ENCODE data around the gene MEGF8.
"Not testable (repeated sequence)": the region's sequence is repeated elsewhere in the genome, so short reads cannot be mapped to it uniquely, and the experiment has no call there.

Gene MEGF8

DNA sequence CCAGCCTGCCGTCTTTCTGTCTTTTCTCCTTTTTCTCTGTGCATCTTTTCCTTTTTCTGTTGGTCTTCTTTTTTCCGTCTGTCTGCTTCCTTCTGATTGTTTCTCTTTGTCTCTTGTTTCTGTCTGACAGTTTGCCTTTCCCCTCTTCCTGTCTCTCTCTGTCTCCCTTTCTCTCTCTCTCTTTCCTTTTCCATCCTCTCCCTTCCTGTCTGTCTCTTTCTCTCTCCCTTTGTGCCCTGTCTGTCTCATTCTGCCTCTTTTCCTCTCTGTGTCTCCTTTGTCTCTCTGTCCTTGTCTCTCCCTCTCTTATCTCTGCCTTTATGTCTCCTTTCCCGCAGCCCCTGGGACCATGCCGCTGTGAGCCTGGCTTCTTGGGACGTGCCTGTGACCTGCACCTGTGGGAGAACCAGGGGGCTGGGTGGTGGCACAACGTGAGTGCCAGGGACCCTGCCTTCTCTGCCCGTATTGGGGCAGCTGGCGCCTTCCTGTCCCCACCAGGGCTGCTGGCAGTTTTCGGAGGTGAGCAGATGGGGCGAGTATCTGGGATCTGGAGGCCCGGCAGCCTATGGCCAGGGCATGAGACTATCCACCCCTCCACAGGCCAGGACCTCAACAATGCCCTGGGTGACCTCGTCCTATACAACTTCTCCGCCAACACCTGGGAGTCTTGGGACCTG, 9.4 kb downstream of the MEGF8 start:
- no peaks in the 10 kb centered on the region for H3K27me3 Mint-ChIP-seq
- H3K9me3 Mint-ChIP-seq, result no peaks in the 10 kb centered on the region
- DNase-seq (no peak), ATAC-seq (replicated peaks) (no peak)
- H3K27ac Mint-ChIP-seq, result no peak overlapping the region
- peaks cover 4 to 5% of the 10 kb centered on the region in 2 donors for H3K4me1 Mint-ChIP-seq (ENCODE audit: low read depth in 2 of 2)
- no peaks in the 10 kb centered on the region for H3K36me3 Mint-ChIP-seq (ENCODE audit: insufficient read depth)
- no peak overlapping the region for H3K4me3 Mint-ChIP-seq

DNA sequence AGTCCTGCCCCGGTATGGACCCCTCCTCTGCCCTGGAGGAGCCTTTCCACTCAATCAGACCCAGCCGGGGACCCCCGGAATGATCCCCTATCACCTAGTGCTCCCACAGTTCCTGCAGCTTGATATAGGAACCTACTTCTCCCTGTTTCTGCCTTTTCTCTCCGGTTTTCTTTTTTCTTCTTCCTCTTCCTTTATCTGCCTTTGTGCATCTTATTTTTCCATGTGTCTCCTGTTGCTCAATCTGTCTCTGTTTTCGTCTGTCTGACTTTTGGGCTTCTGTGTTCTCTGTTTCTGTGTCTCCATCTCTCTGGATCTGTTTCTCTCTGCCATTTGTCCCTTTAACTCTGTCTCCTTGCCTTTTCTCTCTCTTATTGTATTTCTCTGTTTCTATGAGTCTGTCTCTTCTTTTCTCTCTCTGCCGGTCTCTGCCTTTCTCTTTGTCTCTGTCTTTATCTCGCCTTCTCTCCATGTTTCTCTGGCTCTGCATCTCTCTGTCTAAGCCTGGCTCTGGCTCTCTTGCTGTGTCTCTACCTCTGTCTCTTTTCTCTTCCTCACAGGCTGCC, 10.0 kb downstream of the MEGF8 start:
- ATAC-seq (replicated peaks), result no peak
- no peaks in the 10 kb centered on the region for H3K9me3 Mint-ChIP-seq

DNA sequence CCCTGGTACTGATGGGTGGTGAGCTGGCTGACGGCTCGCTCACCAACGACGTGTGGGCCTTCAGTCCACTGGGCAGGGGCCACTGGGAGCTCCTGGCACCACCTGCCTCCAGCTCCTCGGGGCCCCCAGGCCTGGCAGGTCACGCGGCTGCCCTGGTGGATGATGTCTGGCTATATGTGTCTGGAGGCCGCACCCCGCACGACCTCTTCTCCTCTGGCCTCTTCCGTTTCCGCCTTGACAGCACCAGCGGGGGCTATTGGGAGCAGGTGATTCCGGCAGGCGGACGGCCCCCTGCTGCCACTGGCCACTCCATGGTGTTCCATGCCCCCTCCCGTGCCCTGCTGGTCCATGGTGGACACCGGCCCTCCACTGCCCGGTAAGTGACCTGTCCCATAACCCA, 10.5 kb downstream of the MEGF8 start:
- DNase-seq (no peak), ATAC-seq (replicated peaks) (no peak)
- H3K9me3 Mint-ChIP-seq, result no peaks in the 10 kb centered on the region
- no peaks in the 10 kb centered on the region for H3K27me3 Mint-ChIP-seq
- H3K4me1 Mint-ChIP-seq (ENCODE audit: low read depth in 2 of 2), result no peaks in the 10 kb centered on the region
- H3K36me3 Mint-ChIP-seq (ENCODE audit: insufficient read depth), result peaks cover 3% of the 10 kb centered on the region
- H3K27ac Mint-ChIP-seq, result no peak overlapping the region
- no peak overlapping the region for H3K4me3 Mint-ChIP-seq

More for the DNA sequence above, 10.0 kb downstream of the MEGF8 start:
- H3K4me1 Mint-ChIP-seq (ENCODE audit: low read depth in 2 of 2), result peaks cover under 1 to 2% of the 10 kb centered on the region in 2 donors
- H3K27me3 Mint-ChIP-seq, result no peaks in the 10 kb centered on the region
- peaks cover 1% of the 10 kb centered on the region for H3K36me3 Mint-ChIP-seq (ENCODE audit: insufficient read depth)
- no peak for DNase-seq
- no peak overlapping the region for H3K4me3 Mint-ChIP-seq
- no peak overlapping the region for H3K27ac Mint-ChIP-seq

DNA sequence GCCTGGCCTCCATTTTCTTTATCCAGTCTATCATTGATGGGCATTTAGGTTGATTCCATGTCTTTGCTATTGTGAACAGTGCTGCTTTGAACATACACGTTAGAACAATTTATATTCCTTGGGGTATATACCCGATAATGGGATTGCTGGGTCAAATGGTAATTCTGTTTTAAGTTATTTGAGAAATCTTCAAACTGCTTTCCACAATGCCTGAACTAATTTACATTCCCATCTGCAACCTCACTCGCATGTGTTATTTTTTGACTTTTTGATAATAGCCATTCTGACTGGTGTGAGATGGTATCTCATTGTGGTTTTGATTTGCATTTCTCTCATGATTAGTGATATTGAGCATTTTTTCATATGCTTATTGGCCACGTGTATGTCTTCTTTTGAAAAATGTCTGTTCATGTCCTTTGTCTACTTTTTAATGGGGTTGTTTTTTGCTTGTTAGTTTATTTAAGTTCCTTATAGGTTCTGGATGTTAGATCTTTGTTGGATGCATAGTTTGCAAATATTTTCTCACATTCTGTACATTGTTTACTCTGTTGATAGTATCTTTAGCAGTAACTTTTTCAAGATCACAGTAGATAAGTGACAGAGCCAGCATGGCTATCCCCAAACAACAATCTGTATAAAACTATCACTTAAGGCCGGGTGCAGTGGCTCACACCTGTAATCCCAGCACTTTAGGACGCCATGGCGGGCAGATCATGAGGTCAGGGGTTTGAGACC, 13.9 kb downstream of the MEGF8 start:
- not testable (repeated sequence) for H3K27ac Mint-ChIP-seq; H3K4me1 Mint-ChIP-seq (ENCODE audit: low read depth in 2 of 2); DNase-seq; H3K36me3 Mint-ChIP-seq (ENCODE audit: insufficient read depth); H3K4me3 Mint-ChIP-seq; H3K27me3 Mint-ChIP-seq; ATAC-seq (replicated peaks); H3K9me3 Mint-ChIP-seq

DNA sequence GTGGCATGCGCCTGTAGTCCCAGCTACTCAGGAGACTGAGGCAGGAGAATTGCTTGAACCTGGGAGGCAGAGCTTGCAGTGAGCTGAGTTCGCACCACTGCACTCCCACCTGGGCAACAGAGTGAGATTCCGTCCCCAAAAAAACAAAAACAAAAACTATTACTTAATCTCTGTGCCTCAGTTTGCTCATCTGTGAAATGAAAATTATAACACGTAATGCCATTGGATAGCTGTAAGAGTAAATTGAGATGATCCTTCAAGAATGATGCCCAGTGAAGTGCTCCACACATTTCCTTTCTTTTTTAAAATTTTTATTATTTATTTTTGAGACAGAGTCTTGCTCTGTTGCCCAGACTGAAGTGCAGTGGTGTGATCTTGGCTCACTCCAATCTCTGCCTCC, 14.5 kb downstream of the MEGF8 start:
- not testable (repeated sequence) for ATAC-seq (replicated peaks); DNase-seq; H3K27ac Mint-ChIP-seq; H3K4me3 Mint-ChIP-seq; H3K36me3 Mint-ChIP-seq (ENCODE audit: insufficient read depth); H3K4me1 Mint-ChIP-seq (ENCODE audit: low read depth in 2 of 2); H3K27me3 Mint-ChIP-seq; H3K9me3 Mint-ChIP-seq

DNA sequence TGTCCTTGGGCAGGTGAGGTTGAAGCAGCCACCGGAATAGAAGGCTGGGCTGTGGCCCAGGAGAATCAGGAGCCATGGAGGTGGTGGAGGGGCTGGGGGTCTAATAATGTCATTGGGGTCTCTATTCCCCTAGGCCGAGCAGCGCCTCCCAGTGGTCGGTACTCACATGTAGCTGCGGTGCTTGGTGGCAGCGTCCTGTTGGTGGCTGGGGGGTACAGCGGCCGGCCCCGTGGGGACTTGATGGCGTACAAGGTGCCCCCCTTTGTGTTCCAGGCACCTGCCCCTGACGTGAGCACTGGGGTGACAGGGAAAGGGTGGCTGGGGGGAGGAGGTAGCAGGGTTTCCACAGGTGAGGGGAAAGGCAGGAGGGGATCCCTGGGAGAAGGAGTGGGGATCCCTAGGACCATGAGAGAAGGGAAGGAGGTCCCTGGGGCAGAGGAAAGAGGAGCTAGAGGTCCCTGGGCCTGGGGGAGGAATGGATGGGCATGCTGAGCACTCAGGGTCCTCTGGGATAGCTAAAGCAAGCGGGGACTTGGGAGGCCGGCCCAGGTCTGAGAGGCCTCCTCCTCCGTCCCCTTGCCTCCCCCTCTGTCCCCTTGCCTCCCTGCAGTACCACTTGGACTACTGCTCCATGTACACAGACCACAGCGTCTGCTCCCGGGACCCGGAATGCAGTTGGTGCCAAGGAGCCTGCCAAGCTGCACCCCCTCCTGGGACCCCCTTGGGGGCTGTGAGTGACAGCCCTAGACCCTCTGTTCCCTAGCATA, 18.1 kb downstream of the MEGF8 start:
- no peaks in the 10 kb centered on the region for H3K9me3 Mint-ChIP-seq
- peaks cover 6% of the 10 kb centered on the region for H3K36me3 Mint-ChIP-seq (ENCODE audit: insufficient read depth)
- ATAC-seq (replicated peaks), result no peak
- DNase-seq, result no peak
- H3K4me3 Mint-ChIP-seq, result no peak overlapping the region
- H3K4me1 Mint-ChIP-seq (ENCODE audit: low read depth in 2 of 2), result no peaks in the 10 kb centered on the region
- peak overlapping the region in 1 of 2 donors; percentile 49 for H3K27ac Mint-ChIP-seq
- H3K27me3 Mint-ChIP-seq, result no peaks in the 10 kb centered on the region

DNA sequence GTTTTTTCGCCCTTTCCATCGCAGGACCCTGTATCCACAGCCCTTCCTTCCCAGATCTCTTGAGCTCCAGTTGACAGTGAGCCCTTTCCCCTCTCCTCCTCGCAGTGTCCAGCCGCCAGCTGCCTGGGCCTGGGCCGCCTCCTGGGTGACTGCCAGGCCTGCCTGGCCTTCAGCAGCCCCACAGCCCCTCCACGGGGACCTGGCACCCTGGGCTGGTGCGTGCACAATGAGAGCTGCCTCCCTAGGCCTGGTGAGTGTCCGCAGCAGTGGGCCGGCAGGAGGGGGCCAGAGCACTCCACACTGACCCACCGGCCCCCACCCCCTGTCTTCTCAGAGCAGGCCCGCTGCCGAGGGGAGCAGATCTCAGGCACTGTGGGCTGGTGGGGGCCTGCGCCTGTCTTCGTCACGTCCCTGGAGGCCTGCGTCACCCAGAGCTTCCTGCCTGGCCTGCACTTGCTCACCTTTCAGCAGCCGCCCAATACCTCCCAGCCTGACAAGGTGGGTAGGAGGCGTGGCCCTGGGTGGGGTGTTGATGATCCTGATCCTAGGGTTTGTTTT, 19.0 kb downstream of the MEGF8 start:
- Mint-ChIP-seq H3K4me1 (ENCODE audit: low read depth in 2 of 2) (no peaks in the 10 kb centered on the region), H3K27me3 (no peaks in the 10 kb centered on the region), H3K36me3 (ENCODE audit: insufficient read depth) (peaks cover 6% of the 10 kb centered on the region), H3K27ac (no peak overlapping the region), H3K9me3 (no peaks in the 10 kb centered on the region), H3K4me3 (no peak overlapping the region)
- DNase-seq, result no peak
- ATAC-seq (replicated peaks), result no peak

DNA sequence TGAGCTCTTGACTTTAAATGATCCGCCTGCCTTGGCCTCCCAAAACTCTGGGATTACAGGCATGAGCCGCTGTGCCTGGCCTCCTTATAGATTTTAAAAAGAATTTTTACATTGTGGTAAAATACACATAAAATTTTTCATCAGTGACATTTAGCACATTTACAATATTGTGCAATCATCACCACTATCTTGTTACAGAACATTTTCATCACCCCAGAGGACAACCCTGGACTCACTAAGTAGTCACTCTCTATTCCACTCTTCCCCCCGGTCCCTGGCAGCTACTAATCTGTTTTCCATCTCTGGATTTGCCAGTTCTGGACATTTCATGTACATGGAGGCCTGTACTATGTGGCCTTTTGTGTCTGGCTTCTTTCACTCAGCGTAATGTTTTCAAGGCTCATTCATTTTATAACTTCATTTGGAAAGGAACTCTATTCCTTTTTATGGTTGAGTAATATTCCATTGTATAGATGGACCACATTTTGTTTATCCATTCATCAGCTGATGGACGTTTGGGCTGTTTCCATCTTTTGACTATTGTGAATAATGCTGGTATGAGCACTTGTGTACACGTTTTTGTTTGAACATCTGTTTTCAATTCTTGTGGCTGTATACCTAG, 19.9 kb downstream of the MEGF8 start:
- H3K27ac Mint-ChIP-seq, result no peak overlapping the region
- H3K4me3 Mint-ChIP-seq, result no peak overlapping the region
- no peaks in the 10 kb centered on the region for H3K27me3 Mint-ChIP-seq
- no peak for ATAC-seq (replicated peaks)
- DNase-seq, result no peak
- H3K9me3 Mint-ChIP-seq, result no peaks in the 10 kb centered on the region
- H3K36me3 Mint-ChIP-seq (ENCODE audit: insufficient read depth), result peaks cover 6% of the 10 kb centered on the region
- H3K4me1 Mint-ChIP-seq (ENCODE audit: low read depth in 2 of 2), result no peaks in the 10 kb centered on the region

DNA sequence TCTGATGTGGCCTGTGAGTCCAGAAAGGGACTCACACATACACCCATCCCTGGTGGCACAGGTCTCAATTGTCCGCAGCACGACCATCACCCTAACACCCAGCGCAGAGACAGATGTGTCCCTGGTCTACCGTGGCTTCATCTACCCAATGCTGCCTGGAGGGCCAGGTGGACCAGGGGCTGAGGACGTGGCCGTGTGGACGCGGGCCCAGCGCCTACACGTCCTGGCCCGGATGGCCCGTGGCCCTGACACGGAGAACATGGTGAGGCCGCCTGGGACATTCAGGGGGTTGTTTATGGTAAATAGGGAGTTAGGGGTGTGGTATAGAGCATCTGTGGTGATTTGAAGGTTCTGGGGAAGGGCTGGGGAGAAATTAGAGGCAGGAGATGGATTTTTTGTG, 22.8 kb downstream of the MEGF8 start:
- Mint-ChIP-seq H3K36me3 (ENCODE audit: insufficient read depth) (peaks cover under 1% of the 10 kb centered on the region), H3K27me3 (no peaks in the 10 kb centered on the region), H3K4me1 (ENCODE audit: low read depth in 2 of 2) (peaks cover 2 to 5% of the 10 kb centered on the region in 2 donors), H3K4me3 (no peak overlapping the region), H3K9me3 (no peaks in the 10 kb centered on the region), H3K27ac (no peak overlapping the region)
- no peak for DNase-seq
- ATAC-seq (replicated peaks), result no peak

DNA sequence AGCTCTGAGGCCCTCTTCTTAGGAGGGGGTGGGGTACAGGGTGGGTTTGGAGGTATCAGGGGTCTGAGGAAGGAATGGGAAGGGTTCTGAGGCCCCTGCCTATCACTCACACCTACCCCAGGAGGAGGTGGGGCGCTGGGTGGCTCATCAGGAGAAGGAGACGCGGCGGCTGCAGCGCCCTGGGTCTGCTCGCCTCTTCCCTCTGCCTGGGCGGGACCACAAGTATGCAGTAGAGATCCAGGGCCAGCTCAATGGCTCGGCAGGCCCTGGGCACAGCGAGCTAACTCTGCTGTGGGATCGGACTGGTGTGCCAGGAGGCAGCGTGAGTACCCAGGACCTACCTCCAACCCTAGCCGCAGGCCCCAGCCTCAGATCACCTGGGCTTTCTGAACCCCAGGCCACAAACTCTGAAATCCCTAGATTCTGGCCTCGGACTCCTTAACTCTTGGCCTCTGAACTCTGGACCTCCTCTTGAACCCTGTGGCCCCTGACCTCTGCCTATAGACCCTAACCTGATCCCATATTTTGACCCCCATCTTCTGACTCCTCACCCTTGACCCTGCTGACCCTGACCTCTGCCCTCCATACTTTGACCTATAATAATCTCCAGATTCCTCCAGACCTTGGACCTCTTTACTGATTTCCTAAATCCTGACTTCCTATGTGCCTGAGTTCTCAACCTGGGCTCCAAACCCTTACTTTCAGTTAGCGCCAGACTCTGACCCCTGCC, 24.1 kb downstream of the MEGF8 start:
- Mint-ChIP-seq H3K4me1 (ENCODE audit: low read depth in 2 of 2) (peaks cover 2 to 7% of the 10 kb centered on the region in 2 donors), H3K9me3 (no peaks in the 10 kb centered on the region), H3K36me3 (ENCODE audit: insufficient read depth) (no peaks in the 10 kb centered on the region), H3K27me3 (no peaks in the 10 kb centered on the region), H3K4me3 (no peak overlapping the region), H3K27ac (no peak overlapping the region)
- DNase-seq, result no peak
- no peak for ATAC-seq (replicated peaks)

DNA sequence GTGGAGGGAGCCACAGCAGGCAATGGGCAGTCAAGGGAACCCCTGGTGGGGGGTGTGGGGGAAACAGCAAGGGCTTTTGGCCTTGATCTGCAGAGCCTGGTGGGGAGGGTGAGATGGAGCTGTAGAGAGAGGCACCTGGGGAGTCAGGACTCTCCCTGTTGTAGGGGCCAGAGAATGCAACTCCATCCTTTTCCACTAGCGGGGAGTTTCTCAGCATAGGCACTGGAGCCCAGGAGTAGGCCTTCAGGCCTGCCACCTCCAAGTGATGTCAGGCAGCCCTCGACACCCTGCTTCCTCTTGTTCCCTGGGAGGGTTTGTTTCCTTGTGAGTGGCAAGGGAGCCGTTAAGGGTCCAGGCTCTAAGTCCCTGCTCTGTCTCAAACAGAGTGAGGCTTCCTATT, 25.0 kb downstream of the MEGF8 start:
- ATAC-seq (replicated peaks) (no peak), DNase-seq (no peak)
- Mint-ChIP-seq H3K4me3 (no peak overlapping the region), H3K9me3 (no peaks in the 10 kb centered on the region), H3K27ac (no peak overlapping the region), H3K36me3 (ENCODE audit: insufficient read depth) (no peaks in the 10 kb centered on the region), H3K27me3 (no peaks in the 10 kb centered on the region), H3K4me1 (ENCODE audit: low read depth in 2 of 2) (peaks cover 2 to 7% of the 10 kb centered on the region in 2 donors)

DNA sequence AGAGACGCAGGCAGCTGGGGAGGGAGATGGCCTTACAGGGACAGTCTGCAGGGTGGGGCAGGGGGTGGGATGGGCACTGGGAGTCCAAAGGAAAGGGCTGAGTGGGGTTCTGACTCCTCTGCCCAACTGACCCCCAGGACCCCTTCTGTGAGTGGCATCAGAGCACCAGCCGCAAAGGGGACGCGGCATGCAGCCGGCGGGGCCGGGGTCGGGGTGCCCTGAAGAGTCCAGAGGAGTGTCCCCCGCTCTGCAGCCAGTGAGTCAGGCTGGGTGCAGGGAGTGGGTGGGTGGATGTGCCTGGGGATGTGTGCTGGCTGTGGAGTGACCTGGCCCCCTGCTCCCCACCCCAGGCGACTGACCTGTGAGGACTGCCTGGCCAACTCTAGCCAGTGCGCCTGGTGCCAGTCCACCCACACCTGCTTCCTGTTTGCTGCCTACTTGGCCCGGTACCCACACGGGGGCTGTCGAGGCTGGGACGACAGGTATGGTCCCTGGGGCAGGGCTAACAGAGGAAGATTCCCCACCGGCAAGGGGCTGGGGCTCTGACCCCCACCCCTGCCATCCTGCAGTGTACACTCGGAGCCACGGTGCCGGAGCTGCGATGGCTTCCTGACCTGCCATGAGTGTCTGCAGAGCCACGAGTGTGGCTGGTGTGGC, 25.8 kb downstream of the MEGF8 start:
- Mint-ChIP-seq H3K4me1 (ENCODE audit: low read depth in 2 of 2) (peaks cover 2 to 7% of the 10 kb centered on the region in 2 donors), H3K9me3 (no peaks in the 10 kb centered on the region), H3K27ac (no peak overlapping the region), H3K27me3 (no peaks in the 10 kb centered on the region), H3K4me3 (no peak overlapping the region), H3K36me3 (ENCODE audit: insufficient read depth) (no peaks in the 10 kb centered on the region)
- DNase-seq (no peak), ATAC-seq (replicated peaks) (no peak)
